ENCODE data around the gene GLB1L3. TPM values are rescaled to one million over a fixed set of nuclear protein-coding genes. Genes with fewer than 3 reads are reported as not detected.

Gene GLB1L3
- total RNA-seq, 1 experiment from 2014 or later = not detected

GRCh38 chr11:134358165-134358855 lies 82.1 kb downstream of the GLB1L3 start:
- Mint-ChIP-seq H3K27ac (ENCODE audit: unreplicated experiment) (no peak overlapping the region), H3K4me1 (ENCODE audit: low read depth, unreplicated experiment) (no peaks in the 10 kb centered on the region), H3K4me3 (ENCODE audit: low read depth, unreplicated experiment) (no peak overlapping the region), H3K9me3 (ENCODE audit: low read depth, unreplicated experiment) (peaks cover 3% of the 10 kb centered on the region), H3K27me3 (ENCODE audit: unreplicated experiment) (no peaks in the 10 kb centered on the region), H3K36me3 (ENCODE audit: insufficient read depth, unreplicated experiment) (peaks cover 3% of the 10 kb centered on the region)
- DNase-seq = no peak
- no peak for TF ChIP-seq CTCF (IDR thresholded peaks at IDR 0.05; ENCODE audit: unreplicated experiment)
- intact Hi-C loops (cut with micrococcal nuclease; ENCODE audit: unreplicated experiment) = no loop called here
- BruUV-seq (replicated peaks) = no TSS peak
- CTCF ChIA-PET = no interaction called here

GRCh38 chr11:134358856-134359490 lies 82.8 kb downstream of the GLB1L3 start:
- Mint-ChIP-seq H3K27me3 (ENCODE audit: unreplicated experiment) (no peaks in the 10 kb centered on the region), H3K36me3 (ENCODE audit: insufficient read depth, unreplicated experiment) (peaks cover 3% of the 10 kb centered on the region), H3K4me3 (ENCODE audit: low read depth, unreplicated experiment) (no peak overlapping the region), H3K27ac (ENCODE audit: unreplicated experiment) (no peak overlapping the region), H3K4me1 (ENCODE audit: low read depth, unreplicated experiment) (no peaks in the 10 kb centered on the region), H3K9me3 (ENCODE audit: low read depth, unreplicated experiment) (peaks cover 3% of the 10 kb centered on the region)
- BruUV-seq (replicated peaks) = no TSS peak
- TF ChIP-seq CTCF (IDR thresholded peaks at IDR 0.05; ENCODE audit: unreplicated experiment) = no peak
- CTCF ChIA-PET = no interaction called here
- intact Hi-C loops (cut with micrococcal nuclease; ENCODE audit: unreplicated experiment) = no loop called here
- DNase-seq = no peak

- peaks cover 3% of the 10 kb centered on the region for H3K36me3 Mint-ChIP-seq (ENCODE audit: insufficient read depth, unreplicated experiment)
These were observed 83.5 kb downstream of the GLB1L3 start for GRCh38 chr11:134359646-134360045.

More at GRCh38 chr11:134359646-134360045, 83.5 kb downstream of the GLB1L3 start:
- no TSS peak for BruUV-seq (replicated peaks)
- no peak overlapping the region for H3K4me3 Mint-ChIP-seq (ENCODE audit: low read depth, unreplicated experiment)
- H3K27me3 Mint-ChIP-seq (ENCODE audit: unreplicated experiment) = no peaks in the 10 kb centered on the region
- CTCF ChIA-PET = no interaction called here
- no peak overlapping the region for H3K27ac Mint-ChIP-seq (ENCODE audit: unreplicated experiment)
- TF ChIP-seq CTCF (IDR thresholded peaks at IDR 0.05; ENCODE audit: unreplicated experiment) = no peak
- intact Hi-C loops (cut with micrococcal nuclease; ENCODE audit: unreplicated experiment) = no loop called here
- H3K4me1 Mint-ChIP-seq (ENCODE audit: low read depth, unreplicated experiment) = no peaks in the 10 kb centered on the region
- peaks cover 3% of the 10 kb centered on the region for H3K9me3 Mint-ChIP-seq (ENCODE audit: low read depth, unreplicated experiment)
- DNase-seq = no peak

Measured in Calu3 (cell line).